ENCODE measurements around the gene UNC5CL. TPM values are rescaled to one million over a fixed set of nuclear protein-coding genes. Genes with fewer than 3 reads are reported as not detected.
A peak's percentile ranks its signal among the peaks of the same experiment; 100 is the strongest.

Gene UNC5CL
- total and polyA plus RNA-seq, 8 donors, result 2.3 to 84.8 (median 13.1) TPM

DNA sequence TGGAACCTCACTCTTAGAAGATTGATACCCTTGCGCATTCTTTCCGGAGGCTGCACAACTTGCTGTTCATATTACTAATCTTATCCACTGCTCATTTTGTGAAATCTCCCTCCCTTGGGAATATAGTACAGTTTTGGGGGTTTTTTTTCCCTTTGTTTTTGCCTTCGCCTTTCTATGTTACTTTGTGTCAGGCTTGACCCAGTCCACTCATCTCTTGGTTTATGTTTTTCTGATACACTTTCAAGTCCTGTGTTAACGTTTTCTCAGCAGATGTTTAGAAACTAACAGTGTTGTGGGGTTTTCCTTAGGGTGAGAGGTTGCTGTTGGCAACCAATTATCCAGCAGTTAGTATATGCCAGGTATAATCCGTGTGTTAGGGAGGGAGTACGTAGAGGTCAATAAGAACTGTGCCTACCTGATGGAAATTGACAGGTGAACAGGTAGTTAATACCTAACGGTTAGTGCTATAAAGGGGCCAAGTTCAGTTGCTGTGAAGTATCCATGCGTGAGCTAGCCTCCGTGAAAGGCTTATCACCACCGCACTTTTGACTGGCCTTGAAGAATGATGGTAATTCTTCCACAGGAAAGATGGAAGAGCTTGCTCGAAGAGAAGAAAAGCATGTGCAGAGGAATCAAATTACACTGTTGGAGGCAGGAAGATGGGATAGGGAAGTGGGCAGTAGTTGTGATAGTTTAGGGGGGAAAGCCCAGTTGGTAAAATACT is 35.1 kb upstream of the UNC5CL start:
- no peak for TF ChIP-seq POLR2A (IDR thresholded peaks at IDR 0.05)
- TF ChIP-seq EP300 (IDR thresholded peaks at IDR 0.05), result no peak
- TF ChIP-seq POLR2AphosphoS5 (IDR thresholded peaks at IDR 0.05), result no peak
- TF ChIP-seq, protein P1, sequence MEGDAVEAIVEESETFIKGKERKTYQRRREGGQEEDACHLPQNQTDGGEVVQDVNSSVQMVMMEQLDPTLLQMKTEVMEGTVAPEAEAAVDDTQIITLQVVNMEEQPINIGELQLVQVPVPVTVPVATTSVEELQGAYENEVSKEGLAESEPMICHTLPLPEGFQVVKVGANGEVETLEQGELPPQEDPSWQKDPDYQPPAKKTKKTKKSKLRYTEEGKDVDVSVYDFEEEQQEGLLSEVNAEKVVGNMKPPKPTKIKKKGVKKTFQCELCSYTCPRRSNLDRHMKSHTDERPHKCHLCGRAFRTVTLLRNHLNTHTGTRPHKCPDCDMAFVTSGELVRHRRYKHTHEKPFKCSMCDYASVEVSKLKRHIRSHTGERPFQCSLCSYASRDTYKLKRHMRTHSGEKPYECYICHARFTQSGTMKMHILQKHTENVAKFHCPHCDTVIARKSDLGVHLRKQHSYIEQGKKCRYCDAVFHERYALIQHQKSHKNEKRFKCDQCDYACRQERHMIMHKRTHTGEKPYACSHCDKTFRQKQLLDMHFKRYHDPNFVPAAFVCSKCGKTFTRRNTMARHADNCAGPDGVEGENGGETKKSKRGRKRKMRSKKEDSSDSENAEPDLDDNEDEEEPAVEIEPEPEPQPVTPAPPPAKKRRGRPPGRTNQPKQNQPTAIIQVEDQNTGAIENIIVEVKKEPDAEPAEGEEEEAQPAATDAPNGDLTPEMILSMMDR (IDR thresholded peaks at IDR 0.05), result no peak
- intact Hi-C loops (cut with DNase I; ENCODE audit: low total_unique reads), result no loop called here
- peak overlapping the region; percentile 81 to 94 (median 92) for H3K4me3 ChIP-seq
- WGBS, 5 donors, result 2 to 5% (median 3%) methylated on average over 11 of the region's 11 CpGs
- H3K27ac ChIP-seq, result peak overlapping the region; percentile 94 to 100 (median 100)
- peaks cover 28 to 69% (median 45%) of the 10 kb centered on the region in 4 donors for H3K4me1 ChIP-seq
- DNase-seq, result peak in 1 of 2 donors; percentile 60
- no peaks in the 10 kb centered on the region for H3K27me3 ChIP-seq
- H3K36me3 ChIP-seq, result peaks cover 4 to 15% (median 13%) of the 10 kb centered on the region in 4 donors
- H3K9me3 ChIP-seq, result no peaks in the 10 kb centered on the region

DNA sequence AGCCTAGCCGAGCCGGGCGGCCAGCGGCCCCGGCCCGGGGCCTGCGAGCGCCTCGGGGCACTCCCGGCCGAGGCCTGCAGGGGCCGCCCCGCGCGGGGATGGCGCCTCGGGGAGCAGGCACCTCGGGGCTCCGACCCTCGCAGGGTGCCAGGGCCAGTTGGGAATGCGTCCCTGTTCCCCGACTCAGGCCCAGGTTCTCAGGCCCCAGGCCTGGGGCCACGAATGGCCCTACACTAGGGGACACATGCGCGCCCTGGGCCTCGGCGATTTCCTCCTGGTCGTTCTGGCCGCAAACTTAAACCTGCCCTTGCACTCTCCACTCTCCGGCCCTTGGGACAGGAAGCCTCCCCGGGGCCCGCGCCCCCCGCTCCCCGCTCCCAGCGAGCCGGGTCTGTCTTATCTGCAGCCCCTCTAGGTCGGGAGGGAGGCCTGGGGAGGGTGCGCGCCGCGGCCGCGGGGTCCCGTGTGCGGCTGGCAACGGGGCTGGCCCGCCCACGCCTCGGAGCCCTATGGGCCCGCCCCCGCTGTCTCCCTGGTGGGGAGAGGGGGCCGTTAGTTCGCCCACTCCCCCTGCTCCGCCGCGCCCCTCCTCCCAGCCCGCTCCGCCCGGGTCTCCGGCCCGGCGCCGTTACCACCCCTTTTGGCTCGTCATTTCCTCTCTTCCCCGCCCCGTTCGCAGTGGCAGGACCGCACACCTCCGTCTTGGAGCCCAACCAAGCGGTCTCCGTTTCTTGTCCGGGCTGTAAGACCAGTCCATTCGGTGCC is 34.4 kb upstream of the UNC5CL start:
- TF ChIP-seq EP300 (IDR thresholded peaks at IDR 0.05) (no peak), POLR2AphosphoS5 (IDR thresholded peaks at IDR 0.05) (peak; percentile 51 to 89 (median 88)), POLR2A (IDR thresholded peaks at IDR 0.05) (peak in 2 of 4 donors; percentile 43 to 69)
- TF ChIP-seq, protein P1 (IDR thresholded peaks at IDR 0.05), result peak in 5 of 7 experiments; percentile 8 to 53 (median 19)
- H3K9me3 ChIP-seq, result no peaks in the 10 kb centered on the region
- intact Hi-C loops (cut with DNase I; ENCODE audit: low total_unique reads), result no loop called here
- H3K27me3 ChIP-seq, result no peaks in the 10 kb centered on the region
- 0 to 1% (median 0%) methylated on average over 52 to 74 of the region's 74 CpGs for WGBS, 5 donors
- H3K36me3 ChIP-seq, result peaks cover 0 to 18% (median 15%) of the 10 kb centered on the region in 4 donors
- H3K27ac ChIP-seq, result peak overlapping the region; percentile 94 to 100 (median 100)
- H3K4me3 ChIP-seq, result peak overlapping the region; percentile 81 to 94 (median 92)
- peaks cover 28 to 75% (median 46%) of the 10 kb centered on the region in 4 donors for H3K4me1 ChIP-seq
- DNase-seq, result peak; percentile 93 to 96

DNA sequence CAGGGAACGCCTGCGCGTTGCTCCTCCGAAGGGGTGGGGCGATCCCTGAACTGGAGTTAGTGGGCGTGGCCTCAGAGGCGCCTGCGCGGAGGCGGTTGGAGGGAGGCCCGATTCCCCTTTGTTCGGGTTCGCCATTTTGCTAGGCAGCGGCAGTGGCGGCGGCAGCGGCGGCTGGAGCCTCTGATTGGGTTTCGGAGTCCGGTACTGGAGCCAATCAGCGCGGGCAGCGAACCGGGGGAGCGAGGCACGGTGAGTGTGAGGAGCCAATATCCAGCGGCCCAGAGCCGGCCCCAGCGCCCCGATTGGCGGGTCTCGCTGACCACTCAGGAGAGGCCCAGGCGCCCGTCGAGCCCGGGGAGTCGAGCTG is 33.8 kb upstream of the UNC5CL start, which contains the start of gene NFYA:
NFYA (plus strand) TSS at position 139 of the 367 bp plus-strand sequence. CDS start 6,116 bp downstream, outside the sequence.
- intact Hi-C loops (cut with DNase I; ENCODE audit: low total_unique reads), result no loop called here
- no peaks in the 10 kb centered on the region for H3K27me3 ChIP-seq
- DNase-seq, result peak in 1 of 2 donors; percentile 100
- H3K9me3 ChIP-seq, result no peaks in the 10 kb centered on the region
- WGBS, 5 donors, result 0 to 1% (median 0%) methylated on average over 20 to 37 of the region's 37 CpGs
- H3K27ac ChIP-seq, result peak within 1 kb of the TSS; percentile 94 to 100 (median 100)
- H3K4me1 ChIP-seq, result peaks cover 28 to 70% (median 46%) of the 10 kb centered on the region in 4 donors
- peak within 1 kb of the TSS; percentile 81 to 94 (median 92) for H3K4me3 ChIP-seq
- peaks cover 0 to 24% (median 21%) of the 10 kb centered on the region in 4 donors for H3K36me3 ChIP-seq
- TF ChIP-seq EP300 (IDR thresholded peaks at IDR 0.05) (no peak), POLR2A (IDR thresholded peaks at IDR 0.05) (no peak), POLR2AphosphoS5 (IDR thresholded peaks at IDR 0.05) (peak; percentile 1 to 73 (median 51))
- TF ChIP-seq, protein P1 (IDR thresholded peaks at IDR 0.05), result no peak
